ENCODE data around the gene TRUB2.

Gene TRUB2, protein sequence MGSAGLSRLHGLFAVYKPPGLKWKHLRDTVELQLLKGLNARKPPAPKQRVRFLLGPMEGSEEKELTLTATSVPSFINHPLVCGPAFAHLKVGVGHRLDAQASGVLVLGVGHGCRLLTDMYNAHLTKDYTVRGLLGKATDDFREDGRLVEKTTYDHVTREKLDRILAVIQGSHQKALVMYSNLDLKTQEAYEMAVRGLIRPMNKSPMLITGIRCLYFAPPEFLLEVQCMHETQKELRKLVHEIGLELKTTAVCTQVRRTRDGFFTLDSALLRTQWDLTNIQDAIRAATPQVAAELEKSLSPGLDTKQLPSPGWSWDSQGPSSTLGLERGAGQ

DNA sequence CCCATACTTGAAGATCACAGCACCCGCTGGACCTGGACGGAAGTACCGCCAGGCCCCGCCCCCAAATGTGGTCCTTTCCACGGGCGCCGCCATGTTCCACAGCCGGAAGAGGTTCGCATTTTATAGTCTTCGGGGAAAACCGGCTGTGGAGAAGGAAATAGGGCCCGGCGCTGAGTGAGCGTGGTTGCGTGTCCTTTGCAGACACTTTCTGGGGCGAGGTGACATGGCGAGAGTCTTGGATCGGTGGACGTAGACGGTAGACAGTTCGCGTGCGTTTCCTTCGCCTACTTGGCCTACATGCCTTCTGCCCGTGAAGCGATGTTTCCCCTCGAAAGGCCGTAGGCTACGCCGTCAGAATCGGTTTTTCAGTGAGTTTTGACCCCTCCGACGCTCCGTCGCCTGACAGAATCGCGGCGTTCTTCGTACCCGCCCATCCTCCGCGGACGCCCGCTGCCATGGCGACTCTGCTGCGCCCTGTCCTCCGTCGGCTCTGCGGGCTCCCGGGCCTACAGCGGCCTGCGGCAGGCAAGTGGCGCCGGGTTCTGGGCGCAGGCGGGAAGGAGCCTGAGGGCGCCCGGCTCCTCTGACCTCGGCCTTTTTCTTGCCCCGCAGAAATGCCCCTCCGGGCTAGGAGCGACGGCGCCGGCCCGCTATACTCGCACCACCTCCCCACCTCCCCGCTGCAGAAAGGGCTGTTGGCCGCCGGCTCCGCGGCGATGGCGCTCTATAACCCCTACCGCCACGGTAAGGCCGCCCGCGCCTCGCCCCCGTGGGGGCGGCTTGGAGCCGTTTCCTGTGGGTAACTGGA, at the start of gene TRUB2, which contains the start of gene COQ4:
TSS of gene TRUB2 (minus strand) at position 44 of the 808 bp plus-strand sequence. CDS start at position 5, 39 bp downstream.
TSS of gene COQ4 (plus strand) at position 436 of the 808 bp plus-strand sequence. CDS start at position 456, 20 bp downstream.
- TF ChIP-seq, protein P1, sequence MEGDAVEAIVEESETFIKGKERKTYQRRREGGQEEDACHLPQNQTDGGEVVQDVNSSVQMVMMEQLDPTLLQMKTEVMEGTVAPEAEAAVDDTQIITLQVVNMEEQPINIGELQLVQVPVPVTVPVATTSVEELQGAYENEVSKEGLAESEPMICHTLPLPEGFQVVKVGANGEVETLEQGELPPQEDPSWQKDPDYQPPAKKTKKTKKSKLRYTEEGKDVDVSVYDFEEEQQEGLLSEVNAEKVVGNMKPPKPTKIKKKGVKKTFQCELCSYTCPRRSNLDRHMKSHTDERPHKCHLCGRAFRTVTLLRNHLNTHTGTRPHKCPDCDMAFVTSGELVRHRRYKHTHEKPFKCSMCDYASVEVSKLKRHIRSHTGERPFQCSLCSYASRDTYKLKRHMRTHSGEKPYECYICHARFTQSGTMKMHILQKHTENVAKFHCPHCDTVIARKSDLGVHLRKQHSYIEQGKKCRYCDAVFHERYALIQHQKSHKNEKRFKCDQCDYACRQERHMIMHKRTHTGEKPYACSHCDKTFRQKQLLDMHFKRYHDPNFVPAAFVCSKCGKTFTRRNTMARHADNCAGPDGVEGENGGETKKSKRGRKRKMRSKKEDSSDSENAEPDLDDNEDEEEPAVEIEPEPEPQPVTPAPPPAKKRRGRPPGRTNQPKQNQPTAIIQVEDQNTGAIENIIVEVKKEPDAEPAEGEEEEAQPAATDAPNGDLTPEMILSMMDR (IDR thresholded peaks at IDR 0.05; ENCODE audit: extremely low read depth, insufficient read depth, missing control alignments) = no peak
- in situ Hi-C loops (cut with MboI; ENCODE audit: low pct_unique_long_range_greater_than_20kb, low sequenced_read_pairs, unreplicated experiment) = no loop called here
- DNase-seq (ENCODE audit: low spot score) = peak; percentile 97

GRCh38 chr9:128371630-128372117, 49.4 kb upstream of the TRUB2 start:
- no peak for DNase-seq (ENCODE audit: low spot score)
- in situ Hi-C loops (cut with MboI; ENCODE audit: low pct_unique_long_range_greater_than_20kb, low sequenced_read_pairs, unreplicated experiment) = no loop called here
- TF ChIP-seq, protein P1 (IDR thresholded peaks at IDR 0.05; ENCODE audit: extremely low read depth, insufficient read depth, missing control alignments) = no peak

- DNase-seq (ENCODE audit: low spot score) = peak; percentile 97
- TF ChIP-seq, protein P1 (IDR thresholded peaks at IDR 0.05; ENCODE audit: extremely low read depth, insufficient read depth, missing control alignments) = no peak
- in situ Hi-C loops (cut with MboI; ENCODE audit: low pct_unique_long_range_greater_than_20kb, low sequenced_read_pairs, unreplicated experiment) = no loop called here
Measured at GRCh38 chr9:128370752-128371629, 48.7 kb upstream of the TRUB2 start, which contains the start of gene URM1. Gene URM1, plus strand, starts transcription at chr9:128371374. Its CDS starts 7 bp downstream, at chr9:128371381.

DNA sequence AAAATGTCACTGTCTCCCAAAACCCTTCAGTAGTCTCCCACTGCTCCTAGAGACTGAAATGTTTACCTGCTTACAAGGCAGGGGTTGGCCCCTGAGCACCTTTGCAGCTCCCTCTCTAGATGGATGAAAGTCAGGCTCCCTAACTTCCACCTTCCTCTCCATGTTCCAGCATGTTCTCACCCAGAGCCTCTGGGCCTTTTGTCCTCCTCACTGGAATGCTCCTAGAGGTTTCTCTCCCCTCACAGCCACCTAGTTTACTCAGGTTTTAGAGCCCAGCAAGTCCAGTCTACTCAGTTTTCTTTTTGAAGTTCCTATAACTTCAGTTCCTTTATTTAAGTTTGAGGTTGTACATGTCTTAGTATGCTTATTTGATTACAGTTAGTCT, 48.1 kb upstream of the TRUB2 start:
- in situ Hi-C loops (cut with MboI; ENCODE audit: low pct_unique_long_range_greater_than_20kb, low sequenced_read_pairs, unreplicated experiment) = no loop called here
- no peak for DNase-seq (ENCODE audit: low spot score)
- TF ChIP-seq, protein P1 (IDR thresholded peaks at IDR 0.05; ENCODE audit: extremely low read depth, insufficient read depth, missing control alignments) = no peak

GRCh38 chr9:128369024-128369706, 46.9 kb upstream of the TRUB2 start:
- TF ChIP-seq, protein P1 (IDR thresholded peaks at IDR 0.05; ENCODE audit: extremely low read depth, insufficient read depth, missing control alignments) = no peak
- in situ Hi-C loops (cut with MboI; ENCODE audit: low pct_unique_long_range_greater_than_20kb, low sequenced_read_pairs, unreplicated experiment) = no loop called here
- DNase-seq (ENCODE audit: low spot score) = no peak
